GM23338 (cell line): Measurements from ENCODE around the gene SERPINH1. TPM values are rescaled to one million over a fixed set of nuclear protein-coding genes. Genes with fewer than 3 reads are reported as not detected.

Experiments used
- ATAC-seq: fragments of 200-7000 bp; cut with Tn5 transposase; 3 replicates; pipeline ENCODE4 v1.9.1; 2020
- DNase-seq: peaks from one replicate; pipeline ENCODE4 v3.0.0-alpha.2; 2015; ENCODE audit warnings: low spot score
- H2AFZ ChIP-seq: fragments of 200-600 bp; sonication (generic); 2 replicates; pipeline ENCODE4 v1.8.0; 2016; ENCODE audit warnings: antibody characterized with exemption, mild to moderate bottlenecking, moderate library complexity
- H3F3A ChIP-seq: fragments of 200-600 bp; sonication (generic); replicated peaks from 2 replicates; pipeline ENCODE4 v1.8.0; 2017; ENCODE audit warnings: antibody characterized with exemption, mixed run types, low read depth
- H3K27ac ChIP-seq: fragments of 200-600 bp; sonication (generic); 2 replicates; pipeline ENCODE4 v1.6.1; 2016; ENCODE audit warnings: low read depth
- H3K27me3 ChIP-seq: fragments of 200-600 bp; sonication (generic); 2 replicates; pipeline ENCODE4 v1.8.0; 2016; ENCODE audit warnings: mild to moderate bottlenecking, mixed run types, moderate library complexity; ENCODE audit not compliant: insufficient read depth
- H3K36me3 ChIP-seq: fragments of 200-600 bp; sonication (generic); 2 replicates; pipeline ENCODE4 v1.8.0; 2016; ENCODE audit warnings: mild to moderate bottlenecking; ENCODE audit not compliant: insufficient read depth
- H3K4me1 ChIP-seq: fragments of 200-600 bp; sonication (generic); 2 replicates; pipeline ENCODE4 v1.8.0; 2016; ENCODE audit warnings: mild to moderate bottlenecking, moderate library complexity; ENCODE audit not compliant: insufficient read depth
- H3K4me2 ChIP-seq: fragments of 200-600 bp; sonication (generic); 2 replicates; pipeline ENCODE4 v1.7.1; 2017; ENCODE audit warnings: mixed run types
- H3K4me3 ChIP-seq: fragments of 200-600 bp; sonication (generic); 2 replicates; pipeline ENCODE4 v1.6.1; 2016; ENCODE audit warnings: mixed run types
- H3K79me2 ChIP-seq: fragments of 200-600 bp; sonication (generic); replicated peaks from 2 replicates; pipeline ENCODE4 v1.8.0; 2017; ENCODE audit warnings: mild to moderate bottlenecking; ENCODE audit not compliant: insufficient read depth
- H3K9me2 ChIP-seq: fragments of 200-600 bp; sonication (generic); 2 replicates; pipeline ENCODE4 v1.8.0; 2017; ENCODE audit not compliant: insufficient read depth
- H4K20me1 ChIP-seq: fragments of 200-600 bp; sonication (generic); replicated peaks from 2 replicates; pipeline ENCODE4 v1.8.0; 2017; ENCODE audit warnings: mild to moderate bottlenecking; ENCODE audit not compliant: insufficient read depth
- H3K27ac Mint-ChIP-seq: 2 replicates; pipeline ENCODE4 v1.8.0; 2020; ENCODE audit warnings: inconsistent platforms, mild to moderate bottlenecking, moderate library complexity, mixed read lengths
- H3K27me3 Mint-ChIP-seq: 3 replicates; pipeline ENCODE4 v1.8.0; 2022; ENCODE audit warnings: low read depth, mild to moderate bottlenecking, moderate library complexity, mixed read lengths, inconsistent platforms; ENCODE audit not compliant: insufficient read depth, poor library complexity
- H3K36me3 Mint-ChIP-seq: 3 replicates; pipeline ENCODE4 v1.8.0; 2021; ENCODE audit warnings: low read depth, mild to moderate bottlenecking, inconsistent platforms, moderate library complexity, mixed read lengths
- H3K4me1 Mint-ChIP-seq: 3 replicates; pipeline ENCODE4 v1.8.0; 2020; ENCODE audit warnings: mild to moderate bottlenecking, inconsistent platforms, mixed read lengths
- H3K4me3 Mint-ChIP-seq: 3 replicates; pipeline ENCODE4 v1.8.0; 2021; ENCODE audit warnings: moderate library complexity, mild to moderate bottlenecking, inconsistent platforms, mixed read lengths
- H3K9me3 Mint-ChIP-seq: 3 replicates; pipeline ENCODE4 v1.8.0; 2020; ENCODE audit warnings: moderate library complexity, mild to moderate bottlenecking, inconsistent platforms, mixed read lengths
- CREB1 ChIP-seq: fragments of 250-450 bp; sonication (Bioruptor Pico); IDR thresholded peaks from 2 replicates; pipeline ENCODE4 v1.5.0; 2020; ENCODE audit warnings: low read depth, mild to moderate bottlenecking, moderate library complexity
- EZH2 ChIP-seq: fragments of 200-600 bp; sonication (generic); IDR thresholded peaks from one replicate; pipeline ENCODE4 v1.8.0; 2017; ENCODE audit warnings: antibody characterized with exemption, mild to moderate bottlenecking, low read depth; ENCODE audit not compliant: unreplicated experiment
- EZH2phosphoT487 ChIP-seq: fragments of 200-600 bp; sonication (generic); IDR thresholded peaks from one replicate; pipeline ENCODE4 v1.8.1; 2018; ENCODE audit warnings: antibody characterized with exemption; ENCODE audit not compliant: unreplicated experiment
- JUNB ChIP-seq: IDR thresholded peaks from one replicate; pipeline ENCODE4 v1.6.1; 2016; ENCODE audit warnings: antibody characterized with exemption; ENCODE audit not compliant: unreplicated experiment
- NANOG ChIP-seq: IDR thresholded peaks from 2 replicates; pipeline ENCODE4 v1.6.1; 2016; ENCODE audit warnings: antibody characterized with exemption, borderline replicate concordance
- POLR2AphosphoS5 ChIP-seq: IDR thresholded peaks from 2 replicates; pipeline ENCODE4 v1.6.1; 2016; ENCODE audit warnings: antibody characterized with exemption, low read depth
- STAT1 ChIP-seq: IDR thresholded peaks from one replicate; pipeline ENCODE4 v1.6.1; 2016; ENCODE audit warnings: antibody characterized with exemption; ENCODE audit not compliant: unreplicated experiment
- ZNF114 ChIP-seq: fragments of 250-450 bp; sonication (Bioruptor Pico); IDR thresholded peaks from 2 replicates; pipeline ENCODE4 v1.5.0; 2020; ENCODE audit warnings: mild to moderate bottlenecking, moderate library complexity
- ZNF331 ChIP-seq: fragments of 250-450 bp; sonication (Bioruptor Pico); IDR thresholded peaks from 2 replicates; pipeline ENCODE4 v1.5.0; 2020; ENCODE audit warnings: low read depth, mild to moderate bottlenecking, moderate library complexity
- polyA plus RNA-seq: library from polyadenylated mRNA; unstranded; fragments of >200 nt; fragmentation: Nextera tagmentation; extraction: Ambion mirVana; gene quantifications from 2 replicates; pipeline ENCODE4 v1.2.1, GENCODE V29; 2016
- total RNA-seq: library from RNA; depleted of rRNA; stranded (reverse); fragments of >200 nt; shearing (Covaris generic); gene quantifications from 2 replicates; pipeline ENCODE4 v1.2.3, GENCODE V29; 2014
- TF ChIP-seq, protein P1 (sequence below), 2 experiments: fragments of 200-600 bp in 1 of 2; sonication (generic) in 1 of 2; conservative IDR thresholded peaks; 2 replicates each; pipeline versions ENCODE4 v1.5.1 to v1.6.1; 2016 to 2017; ENCODE audit warnings: antibody characterized with exemption in 2 of 2, low read depth in 2 of 2, mild to moderate bottlenecking in 2 of 2, moderate library complexity in 1 of 2
- TF ChIP-seq, protein P2 (sequence below): IDR thresholded peaks from 2 replicates; pipeline ENCODE4 v1.6.1; 2016; ENCODE audit warnings: antibody characterized with exemption
- TF ChIP-seq, protein P3 (sequence below): IDR thresholded peaks from one replicate; pipeline ENCODE4 v1.6.1; 2018; ENCODE audit warnings: antibody characterized with exemption; ENCODE audit not compliant: unreplicated experiment
- TF ChIP-seq, protein P4 (sequence below): fragments of 250-450 bp; sonication (Bioruptor Pico); IDR thresholded peaks from 2 replicates; pipeline ENCODE4 v1.5.0; 2020; ENCODE audit warnings: mild to moderate bottlenecking, moderate library complexity

SERPINH1 gene
- total and polyA plus RNA-seq, 2 experiments from 2014 or later = 238 to 1,217 TPM

DNA sequence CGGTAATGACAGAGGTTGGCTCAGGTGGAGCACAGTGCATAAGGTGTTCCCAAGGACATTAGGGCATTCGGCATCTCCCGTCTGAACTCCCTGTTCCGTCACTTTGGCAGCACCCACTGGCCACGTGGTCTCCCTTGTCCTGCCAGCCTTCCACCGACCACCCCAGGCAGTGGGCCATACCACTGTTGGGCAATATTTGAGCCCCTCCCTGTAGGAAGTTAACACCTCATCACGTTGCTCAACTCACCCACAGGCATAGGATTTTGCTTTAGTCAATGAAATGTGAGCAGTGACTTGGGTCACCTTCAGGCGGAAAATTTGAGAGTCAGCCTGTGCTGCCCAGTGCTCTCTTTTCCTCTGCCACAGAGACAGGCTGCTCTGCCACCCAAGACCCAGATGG, 44.0 kb downstream of the SERPINH1 start:
- Histone ChIP-seq H2AFZ (no peak overlapping the region), H3K4me1 (no peaks in the 10 kb centered on the region), H3K27me3 (no peaks in the 10 kb centered on the region), H3K27ac (no peak overlapping the region), H4K20me1 (no peaks in the 10 kb centered on the region), H3K4me2 (no peak overlapping the region), H3K9me2 (no peaks in the 10 kb centered on the region), H3K36me3 (no peaks in the 10 kb centered on the region), H3K4me3 (no peak overlapping the region), H3F3A (no peaks in the 10 kb centered on the region), H3K79me2 (no peaks in the 10 kb centered on the region)
- Mint-ChIP-seq H3K27me3 (peaks cover 8% of the 10 kb centered on the region), H3K4me1 (peaks cover 18% of the 10 kb centered on the region), H3K36me3 (no peaks in the 10 kb centered on the region), H3K4me3 (no peak overlapping the region), H3K9me3 (no peaks in the 10 kb centered on the region), H3K27ac (no peak overlapping the region)
- DNase-seq = no peak
- no peak for ATAC-seq
- TF ChIP-seq ZNF331 (CRISPR knock-in tag) (no peak), JUNB (no peak), NANOG (no peak), POLR2AphosphoS5 (no peak), EZH2 (no peak), EZH2phosphoT487 (no peak), STAT1 (no peak), CREB1 (CRISPR knock-in tag) (no peak), ZNF114 (CRISPR knock-in tag) (no peak)
- TF ChIP-seq, protein P1, sequence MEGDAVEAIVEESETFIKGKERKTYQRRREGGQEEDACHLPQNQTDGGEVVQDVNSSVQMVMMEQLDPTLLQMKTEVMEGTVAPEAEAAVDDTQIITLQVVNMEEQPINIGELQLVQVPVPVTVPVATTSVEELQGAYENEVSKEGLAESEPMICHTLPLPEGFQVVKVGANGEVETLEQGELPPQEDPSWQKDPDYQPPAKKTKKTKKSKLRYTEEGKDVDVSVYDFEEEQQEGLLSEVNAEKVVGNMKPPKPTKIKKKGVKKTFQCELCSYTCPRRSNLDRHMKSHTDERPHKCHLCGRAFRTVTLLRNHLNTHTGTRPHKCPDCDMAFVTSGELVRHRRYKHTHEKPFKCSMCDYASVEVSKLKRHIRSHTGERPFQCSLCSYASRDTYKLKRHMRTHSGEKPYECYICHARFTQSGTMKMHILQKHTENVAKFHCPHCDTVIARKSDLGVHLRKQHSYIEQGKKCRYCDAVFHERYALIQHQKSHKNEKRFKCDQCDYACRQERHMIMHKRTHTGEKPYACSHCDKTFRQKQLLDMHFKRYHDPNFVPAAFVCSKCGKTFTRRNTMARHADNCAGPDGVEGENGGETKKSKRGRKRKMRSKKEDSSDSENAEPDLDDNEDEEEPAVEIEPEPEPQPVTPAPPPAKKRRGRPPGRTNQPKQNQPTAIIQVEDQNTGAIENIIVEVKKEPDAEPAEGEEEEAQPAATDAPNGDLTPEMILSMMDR (conservative IDR thresholded peaks at IDR 0.05; ENCODE audit: low read depth in 2 of 2) = no peak
- TF ChIP-seq, protein P2, sequence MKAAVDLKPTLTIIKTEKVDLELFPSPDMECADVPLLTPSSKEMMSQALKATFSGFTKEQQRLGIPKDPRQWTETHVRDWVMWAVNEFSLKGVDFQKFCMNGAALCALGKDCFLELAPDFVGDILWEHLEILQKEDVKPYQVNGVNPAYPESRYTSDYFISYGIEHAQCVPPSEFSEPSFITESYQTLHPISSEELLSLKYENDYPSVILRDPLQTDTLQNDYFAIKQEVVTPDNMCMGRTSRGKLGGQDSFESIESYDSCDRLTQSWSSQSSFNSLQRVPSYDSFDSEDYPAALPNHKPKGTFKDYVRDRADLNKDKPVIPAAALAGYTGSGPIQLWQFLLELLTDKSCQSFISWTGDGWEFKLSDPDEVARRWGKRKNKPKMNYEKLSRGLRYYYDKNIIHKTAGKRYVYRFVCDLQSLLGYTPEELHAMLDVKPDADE = no peak
- TF ChIP-seq, protein P3, sequence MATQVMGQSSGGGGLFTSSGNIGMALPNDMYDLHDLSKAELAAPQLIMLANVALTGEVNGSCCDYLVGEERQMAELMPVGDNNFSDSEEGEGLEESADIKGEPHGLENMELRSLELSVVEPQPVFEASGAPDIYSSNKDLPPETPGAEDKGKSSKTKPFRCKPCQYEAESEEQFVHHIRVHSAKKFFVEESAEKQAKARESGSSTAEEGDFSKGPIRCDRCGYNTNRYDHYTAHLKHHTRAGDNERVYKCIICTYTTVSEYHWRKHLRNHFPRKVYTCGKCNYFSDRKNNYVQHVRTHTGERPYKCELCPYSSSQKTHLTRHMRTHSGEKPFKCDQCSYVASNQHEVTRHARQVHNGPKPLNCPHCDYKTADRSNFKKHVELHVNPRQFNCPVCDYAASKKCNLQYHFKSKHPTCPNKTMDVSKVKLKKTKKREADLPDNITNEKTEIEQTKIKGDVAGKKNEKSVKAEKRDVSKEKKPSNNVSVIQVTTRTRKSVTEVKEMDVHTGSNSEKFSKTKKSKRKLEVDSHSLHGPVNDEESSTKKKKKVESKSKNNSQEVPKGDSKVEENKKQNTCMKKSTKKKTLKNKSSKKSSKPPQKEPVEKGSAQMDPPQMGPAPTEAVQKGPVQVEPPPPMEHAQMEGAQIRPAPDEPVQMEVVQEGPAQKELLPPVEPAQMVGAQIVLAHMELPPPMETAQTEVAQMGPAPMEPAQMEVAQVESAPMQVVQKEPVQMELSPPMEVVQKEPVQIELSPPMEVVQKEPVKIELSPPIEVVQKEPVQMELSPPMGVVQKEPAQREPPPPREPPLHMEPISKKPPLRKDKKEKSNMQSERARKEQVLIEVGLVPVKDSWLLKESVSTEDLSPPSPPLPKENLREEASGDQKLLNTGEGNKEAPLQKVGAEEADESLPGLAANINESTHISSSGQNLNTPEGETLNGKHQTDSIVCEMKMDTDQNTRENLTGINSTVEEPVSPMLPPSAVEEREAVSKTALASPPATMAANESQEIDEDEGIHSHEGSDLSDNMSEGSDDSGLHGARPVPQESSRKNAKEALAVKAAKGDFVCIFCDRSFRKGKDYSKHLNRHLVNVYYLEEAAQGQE = no peak
- TF ChIP-seq, protein P4, sequence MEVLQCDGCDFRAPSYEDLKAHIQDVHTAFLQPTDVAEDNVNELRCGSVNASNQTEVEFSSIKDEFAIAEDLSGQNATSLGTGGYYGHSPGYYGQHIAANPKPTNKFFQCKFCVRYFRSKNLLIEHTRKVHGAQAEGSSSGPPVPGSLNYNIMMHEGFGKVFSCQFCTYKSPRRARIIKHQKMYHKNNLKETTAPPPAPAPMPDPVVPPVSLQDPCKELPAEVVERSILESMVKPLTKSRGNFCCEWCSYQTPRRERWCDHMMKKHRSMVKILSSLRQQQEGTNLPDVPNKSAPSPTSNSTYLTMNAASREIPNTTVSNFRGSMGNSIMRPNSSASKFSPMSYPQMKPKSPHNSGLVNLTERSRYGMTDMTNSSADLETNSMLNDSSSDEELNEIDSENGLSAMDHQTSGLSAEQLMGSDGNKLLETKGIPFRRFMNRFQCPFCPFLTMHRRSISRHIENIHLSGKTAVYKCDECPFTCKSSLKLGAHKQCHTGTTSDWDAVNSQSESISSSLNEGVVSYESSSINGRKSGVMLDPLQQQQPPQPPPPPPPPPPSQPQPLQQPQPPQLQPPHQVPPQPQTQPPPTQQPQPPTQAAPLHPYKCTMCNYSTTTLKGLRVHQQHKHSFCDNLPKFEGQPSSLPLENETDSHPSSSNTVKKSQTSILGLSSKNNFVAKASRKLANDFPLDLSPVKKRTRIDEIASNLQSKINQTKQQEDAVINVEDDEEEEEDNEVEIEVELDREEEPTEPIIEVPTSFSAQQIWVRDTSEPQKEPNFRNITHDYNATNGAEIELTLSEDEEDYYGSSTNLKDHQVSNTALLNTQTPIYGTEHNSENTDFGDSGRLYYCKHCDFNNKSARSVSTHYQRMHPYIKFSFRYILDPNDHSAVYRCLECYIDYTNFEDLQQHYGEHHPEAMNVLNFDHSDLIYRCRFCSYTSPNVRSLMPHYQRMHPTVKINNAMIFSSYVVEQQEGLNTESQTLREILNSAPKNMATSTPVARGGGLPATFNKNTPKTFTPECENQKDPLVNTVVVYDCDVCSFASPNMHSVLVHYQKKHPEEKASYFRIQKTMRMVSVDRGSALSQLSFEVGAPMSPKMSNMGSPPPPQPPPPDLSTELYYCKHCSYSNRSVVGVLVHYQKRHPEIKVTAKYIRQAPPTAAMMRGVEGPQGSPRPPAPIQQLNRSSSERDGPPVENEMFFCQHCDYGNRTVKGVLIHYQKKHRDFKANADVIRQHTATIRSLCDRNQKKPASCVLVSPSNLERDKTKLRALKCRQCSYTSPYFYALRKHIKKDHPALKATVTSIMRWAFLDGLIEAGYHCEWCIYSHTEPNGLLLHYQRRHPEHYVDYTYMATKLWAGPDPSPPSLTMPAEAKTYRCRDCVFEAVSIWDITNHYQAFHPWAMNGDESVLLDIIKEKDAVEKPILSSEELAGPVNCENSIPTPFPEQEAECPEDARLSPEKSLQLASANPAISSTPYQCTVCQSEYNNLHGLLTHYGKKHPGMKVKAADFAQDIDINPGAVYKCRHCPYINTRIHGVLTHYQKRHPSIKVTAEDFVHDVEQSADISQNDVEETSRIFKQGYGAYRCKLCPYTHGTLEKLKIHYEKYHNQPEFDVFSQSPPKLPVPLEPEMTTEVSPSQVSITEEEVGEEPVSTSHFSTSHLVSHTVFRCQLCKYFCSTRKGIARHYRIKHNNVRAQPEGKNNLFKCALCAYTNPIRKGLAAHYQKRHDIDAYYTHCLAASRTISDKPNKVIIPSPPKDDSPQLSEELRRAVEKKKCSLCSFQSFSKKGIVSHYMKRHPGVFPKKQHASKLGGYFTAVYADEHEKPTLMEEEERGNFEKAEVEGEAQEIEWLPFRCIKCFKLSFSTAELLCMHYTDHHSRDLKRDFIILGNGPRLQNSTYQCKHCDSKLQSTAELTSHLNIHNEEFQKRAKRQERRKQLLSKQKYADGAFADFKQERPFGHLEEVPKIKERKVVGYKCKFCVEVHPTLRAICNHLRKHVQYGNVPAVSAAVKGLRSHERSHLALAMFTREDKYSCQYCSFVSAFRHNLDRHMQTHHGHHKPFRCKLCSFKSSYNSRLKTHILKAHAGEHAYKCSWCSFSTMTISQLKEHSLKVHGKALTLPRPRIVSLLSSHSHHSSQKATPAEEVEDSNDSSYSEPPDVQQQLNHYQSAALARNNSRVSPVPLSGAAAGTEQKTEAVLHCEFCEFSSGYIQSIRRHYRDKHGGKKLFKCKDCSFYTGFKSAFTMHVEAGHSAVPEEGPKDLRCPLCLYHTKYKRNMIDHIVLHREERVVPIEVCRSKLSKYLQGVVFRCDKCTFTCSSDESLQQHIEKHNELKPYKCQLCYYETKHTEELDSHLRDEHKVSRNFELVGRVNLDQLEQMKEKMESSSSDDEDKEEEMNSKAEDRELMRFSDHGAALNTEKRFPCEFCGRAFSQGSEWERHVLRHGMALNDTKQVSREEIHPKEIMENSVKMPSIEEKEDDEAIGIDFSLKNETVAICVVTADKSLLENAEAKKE (CRISPR knock-in tag) = no peak
